NCI-H69 (cell line): ENCODE results near the gene ZNF526.
A peak's percentile ranks its signal among the peaks of the same experiment; 100 is the strongest.
"Not testable (repeated sequence)": the region's sequence is repeated elsewhere in the genome, so short reads cannot be mapped to it uniquely, and the experiment has no call there.

Experiments used
- DNase-seq: peaks from one replicate; lab custom pipeline; 2025; lab: John Stamatoyannopoulos, UW

Gene ZNF526

DNA sequence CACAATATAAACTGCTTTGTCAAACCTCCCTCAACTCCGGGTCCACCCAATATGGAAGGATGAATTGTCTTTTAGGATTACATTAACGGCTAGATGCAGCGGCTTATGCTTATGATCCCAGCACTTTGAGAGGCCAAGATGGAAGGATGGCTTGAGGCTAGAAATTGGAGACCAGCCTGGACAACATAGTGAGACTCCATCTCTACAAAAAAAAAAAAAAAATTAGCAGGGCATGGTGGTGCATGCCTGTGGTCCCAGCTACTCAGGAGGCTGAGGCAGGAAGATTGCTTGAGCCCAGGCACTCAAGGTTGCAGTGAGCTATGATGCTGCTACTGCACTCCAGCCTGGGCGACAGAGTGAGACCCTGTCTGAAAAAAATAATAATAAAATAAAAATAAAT lies 46.0 kb downstream of the ZNF526 start:
- DNase-seq = not testable (repeated sequence)

DNA sequence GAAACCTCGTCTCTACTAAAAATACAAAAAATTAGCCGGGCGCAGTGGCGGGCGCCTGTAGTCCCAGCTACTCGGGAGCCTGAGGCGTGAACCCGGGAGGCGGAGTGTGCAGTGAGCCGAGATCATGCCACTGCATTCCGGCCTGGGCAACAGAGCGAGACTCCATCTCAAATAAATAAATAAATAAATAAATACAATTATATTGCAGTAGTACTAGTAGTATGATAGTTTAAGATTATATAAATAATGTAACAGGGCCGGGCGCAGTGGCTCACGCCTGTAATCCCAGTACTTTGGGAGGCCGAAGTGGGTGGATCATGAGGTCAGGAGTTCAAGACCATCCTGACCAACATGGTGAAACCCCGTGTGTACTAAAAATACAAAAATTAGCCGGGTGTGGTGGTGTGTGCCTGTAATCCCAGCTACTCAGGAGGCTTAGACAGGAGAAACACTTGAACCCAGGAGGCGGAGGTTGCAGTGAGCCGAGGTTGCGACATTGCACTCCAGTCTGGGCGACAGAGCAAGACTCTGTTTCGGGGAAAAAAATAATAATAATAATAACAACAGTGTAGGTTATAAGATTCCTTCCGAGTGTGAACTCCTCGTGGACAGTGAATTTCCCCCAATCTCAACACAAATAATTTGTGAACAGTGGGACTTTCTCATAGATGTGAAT lies 47.0 kb downstream of the ZNF526 start:
- DNase-seq = not testable (repeated sequence)

DNA sequence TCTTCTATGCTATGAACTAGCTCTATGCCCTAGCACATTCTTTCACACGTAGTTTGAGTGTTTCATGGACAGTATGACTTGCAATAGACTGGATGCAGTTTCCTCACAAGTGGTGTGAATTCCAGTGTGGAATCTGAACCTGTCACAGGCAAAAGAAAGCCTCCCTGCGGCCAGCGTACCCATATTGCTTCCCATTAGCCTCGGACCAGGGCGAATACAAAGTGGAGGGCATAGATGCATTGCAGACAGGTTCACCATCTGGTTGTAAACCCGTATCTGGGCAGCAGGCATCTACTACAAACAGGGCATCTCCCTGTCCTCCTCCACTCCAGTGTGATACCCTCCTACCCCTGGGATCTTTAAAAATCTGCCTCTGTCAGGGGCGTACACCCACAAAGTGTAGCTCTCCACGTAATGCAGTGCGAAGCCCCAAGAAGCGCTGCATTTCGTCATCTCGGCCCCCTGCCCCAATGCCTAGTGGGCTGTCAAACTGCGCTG lies 47.6 kb downstream of the ZNF526 start:
- no peak for DNase-seq

DNA sequence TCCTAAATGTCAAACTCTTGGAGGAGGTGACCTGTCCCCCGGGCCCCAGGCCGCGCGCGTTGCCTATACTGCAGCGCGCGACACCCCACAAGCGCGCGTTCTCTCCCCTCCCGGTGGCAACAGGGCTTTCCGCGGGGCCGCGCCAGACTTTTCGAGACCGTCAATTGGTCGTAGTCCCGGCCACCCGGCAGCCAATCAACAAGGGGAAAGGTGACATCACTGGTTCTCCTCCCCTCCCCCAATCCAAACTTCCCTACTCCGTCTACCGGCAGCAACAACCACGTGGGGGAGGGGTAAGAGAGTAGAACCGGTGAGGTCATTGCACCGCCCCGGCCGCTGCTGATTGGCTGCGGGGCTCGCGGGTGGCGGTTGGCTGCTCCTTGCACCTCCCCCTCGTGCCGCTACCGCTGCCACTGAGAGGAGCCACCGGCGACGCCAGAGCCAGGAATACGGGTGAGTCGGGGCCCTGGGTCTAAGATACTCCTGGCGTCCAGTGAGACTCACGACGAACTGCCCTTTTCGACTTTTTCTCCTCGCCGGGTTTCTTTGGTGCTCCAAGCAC lies 48.1 kb downstream of the ZNF526 start:
- DNase-seq = peak; percentile 100

DNA sequence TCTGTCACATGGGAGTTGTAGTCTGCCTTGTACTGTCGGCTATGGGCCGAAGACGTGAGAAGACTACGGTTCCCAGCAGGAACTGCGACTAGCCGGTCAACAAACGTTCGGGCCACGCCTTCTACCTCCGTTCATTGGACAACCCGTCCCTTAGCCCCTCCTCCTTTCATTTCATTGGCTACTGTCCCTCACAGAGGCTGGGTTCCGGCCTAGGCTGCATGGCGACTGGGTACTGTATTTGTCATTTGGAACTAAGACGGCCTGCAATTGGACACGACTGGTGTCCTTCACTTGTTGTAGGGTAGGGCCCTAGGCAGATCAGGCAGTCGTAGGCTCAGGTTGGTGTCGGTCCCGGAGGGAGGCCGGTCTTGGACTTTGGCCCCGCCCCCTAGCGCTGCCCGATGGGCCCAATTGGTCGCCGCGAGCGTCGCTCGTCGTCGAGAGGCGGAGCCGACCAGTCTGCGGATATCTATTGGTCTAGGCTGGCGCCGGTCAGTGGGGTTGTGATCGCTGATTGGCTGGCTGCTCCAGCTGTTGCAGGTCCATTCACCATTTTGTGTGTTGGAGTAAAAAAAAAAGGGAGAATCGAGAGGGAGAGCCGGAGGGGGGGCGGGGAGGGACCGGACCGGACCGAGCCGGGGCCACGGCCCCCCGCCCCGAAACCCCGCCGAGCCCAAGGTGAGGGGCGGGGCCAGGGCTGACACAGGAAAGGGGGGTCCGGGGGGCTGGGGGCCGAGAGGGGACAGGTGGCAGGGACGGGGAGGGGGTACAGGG lies 48.8 kb downstream of the ZNF526 start, which contains the start of gene CIC:
CIC (plus strand) TSS at position 549 of the 774 bp plus-strand sequence. CDS start 2,532 bp downstream, outside the sequence.
- peak; percentile 100 for DNase-seq

DNA sequence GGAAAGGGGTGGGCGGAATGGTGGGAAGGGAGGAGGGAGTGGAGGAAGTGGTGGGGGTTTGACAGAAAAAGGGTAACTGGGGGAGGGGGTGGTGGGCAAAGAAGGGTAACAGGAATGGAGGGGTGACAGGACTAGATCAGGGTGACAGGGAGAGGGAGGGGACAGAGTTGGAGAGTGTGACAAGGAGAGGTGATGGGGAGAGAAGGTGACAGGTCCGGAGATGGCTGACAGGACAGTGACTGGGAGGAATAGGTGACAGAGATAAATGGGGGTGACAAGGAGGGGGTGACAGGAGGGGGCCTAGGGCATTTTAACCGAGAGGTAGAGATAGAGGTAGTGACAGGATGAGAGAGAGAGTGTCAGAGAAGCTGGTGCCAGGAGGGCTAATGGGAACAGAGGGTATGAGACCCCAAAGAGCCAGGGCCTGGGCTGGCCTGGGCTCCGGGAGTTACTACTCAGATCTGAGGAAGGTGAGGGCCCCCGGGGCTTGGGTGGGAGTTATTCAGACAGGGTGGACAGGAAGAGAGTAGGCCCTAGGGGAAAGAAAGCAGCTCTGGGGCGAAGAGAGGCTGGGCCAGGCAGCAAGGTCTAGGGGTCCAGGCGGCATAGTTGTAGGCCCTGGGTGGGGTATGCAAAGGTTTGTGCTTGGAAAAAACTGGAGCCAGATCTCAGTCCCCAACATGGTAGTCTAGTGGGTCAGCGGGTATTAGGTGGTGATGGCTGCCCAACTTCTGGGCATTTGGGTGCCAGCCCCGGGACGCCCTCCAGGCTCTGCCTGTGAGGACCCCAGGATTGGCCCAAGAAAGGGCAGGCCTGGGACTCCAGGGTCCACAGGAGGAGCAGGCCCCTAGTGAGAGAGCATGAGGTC lies 49.6 kb downstream of the ZNF526 start:
- no peak for DNase-seq

DNA sequence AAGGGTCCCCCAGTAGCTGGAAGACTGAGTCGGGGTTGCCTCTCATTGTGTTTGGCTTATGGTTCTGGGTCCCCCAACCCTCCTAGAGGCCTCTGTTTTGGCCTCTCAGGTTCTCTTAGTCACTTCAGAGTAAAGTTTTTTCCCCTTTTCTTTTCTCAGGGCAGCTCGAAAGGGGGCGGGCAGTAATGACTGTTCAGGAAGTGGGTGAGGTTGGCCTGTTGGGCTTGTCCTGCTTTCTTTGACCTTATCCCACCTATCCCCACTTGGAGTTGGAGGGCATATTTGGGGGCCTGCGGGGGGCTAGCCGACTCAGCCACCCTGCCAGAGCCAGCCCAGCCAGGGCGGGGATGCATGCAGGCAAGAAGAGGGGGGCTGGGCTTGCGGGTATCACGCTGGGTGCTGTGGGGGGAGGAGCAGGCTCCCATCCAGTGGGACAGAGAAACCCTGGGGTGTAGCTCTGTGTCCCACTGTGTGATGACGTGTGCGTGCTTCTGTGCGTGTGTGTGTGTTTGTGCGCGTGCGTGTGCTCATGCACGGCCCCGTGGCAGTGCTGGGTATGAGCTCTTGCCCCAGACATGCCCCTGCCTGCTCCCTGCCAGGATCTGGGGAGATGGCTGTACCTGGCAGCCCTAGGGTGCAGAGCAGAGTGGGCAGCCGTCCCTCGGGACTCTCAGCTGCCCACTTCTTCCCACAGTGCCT lies 50.4 kb downstream of the ZNF526 start:
- DNase-seq = peak; percentile 66

DNA sequence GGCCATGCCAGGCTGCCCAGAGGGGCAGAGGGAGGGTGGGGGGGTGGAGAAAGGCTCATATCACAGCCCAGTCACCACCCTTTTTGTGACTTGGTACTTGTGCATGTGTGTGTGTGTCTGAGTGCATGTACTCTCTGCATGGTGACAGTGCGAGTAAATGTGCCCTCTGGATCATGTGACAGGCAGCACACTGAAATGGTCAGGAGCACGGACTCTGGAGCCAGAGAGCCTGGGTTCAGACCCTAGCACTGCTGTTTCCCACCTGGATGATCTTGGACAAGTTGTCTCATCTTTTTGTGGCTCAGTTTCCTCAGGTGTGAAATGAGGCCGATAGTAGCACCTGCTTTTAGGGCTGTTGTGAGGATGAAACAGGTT lies 50.9 kb downstream of the ZNF526 start:
- DNase-seq = no peak

DNA sequence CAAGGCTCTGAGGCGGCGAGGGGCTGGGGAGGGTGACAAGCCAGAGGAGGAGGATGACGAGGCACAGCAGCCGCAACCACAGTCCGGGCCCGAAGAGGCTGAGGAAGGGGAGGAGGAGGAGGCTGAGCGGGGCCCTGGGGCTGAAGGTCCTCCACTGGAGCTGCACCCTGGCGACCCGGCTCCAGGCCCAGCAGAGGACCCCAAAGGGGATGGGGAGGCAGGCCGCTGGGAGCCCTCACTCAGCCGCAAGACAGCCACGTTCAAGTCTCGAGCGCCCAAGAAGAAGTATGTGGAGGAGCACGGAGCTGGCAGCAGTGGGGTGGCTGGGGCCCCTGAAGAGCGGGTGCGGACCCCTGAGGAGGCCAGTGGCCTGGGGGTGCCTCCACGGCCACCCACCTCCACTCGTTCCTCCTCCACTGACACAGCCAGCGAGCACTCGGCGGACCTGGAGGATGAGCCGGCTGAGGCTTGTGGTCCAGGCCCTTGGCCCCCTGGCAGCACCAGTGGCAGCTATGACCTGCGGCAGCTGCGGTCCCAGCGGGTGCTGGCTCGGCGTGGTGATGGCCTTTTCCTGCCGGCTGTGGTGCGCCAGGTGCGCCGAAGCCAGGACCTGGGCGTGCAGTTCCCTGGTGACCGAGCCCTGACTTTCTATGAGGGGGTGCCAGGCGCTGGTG lies 51.9 kb downstream of the ZNF526 start:
- peak; percentile 41 for DNase-seq

DNA sequence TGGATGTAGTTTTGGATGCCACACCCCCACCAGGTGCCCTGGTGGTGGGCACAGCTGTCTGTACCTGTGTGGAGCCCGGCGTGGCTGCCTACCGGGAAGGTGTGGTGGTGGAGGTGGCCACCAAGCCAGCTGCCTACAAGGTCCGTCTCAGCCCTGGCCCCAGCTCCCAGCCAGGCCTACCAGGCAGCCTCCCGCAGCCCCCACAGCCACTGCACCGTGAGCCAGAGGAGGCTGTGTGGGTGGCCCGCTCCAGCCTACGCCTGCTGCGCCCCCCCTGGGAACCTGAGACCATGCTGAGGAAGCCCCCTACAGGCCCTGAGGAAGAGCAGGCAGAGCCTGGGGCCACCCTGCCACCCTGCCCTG lies 52.4 kb downstream of the ZNF526 start:
- DNase-seq = no peak

DNA sequence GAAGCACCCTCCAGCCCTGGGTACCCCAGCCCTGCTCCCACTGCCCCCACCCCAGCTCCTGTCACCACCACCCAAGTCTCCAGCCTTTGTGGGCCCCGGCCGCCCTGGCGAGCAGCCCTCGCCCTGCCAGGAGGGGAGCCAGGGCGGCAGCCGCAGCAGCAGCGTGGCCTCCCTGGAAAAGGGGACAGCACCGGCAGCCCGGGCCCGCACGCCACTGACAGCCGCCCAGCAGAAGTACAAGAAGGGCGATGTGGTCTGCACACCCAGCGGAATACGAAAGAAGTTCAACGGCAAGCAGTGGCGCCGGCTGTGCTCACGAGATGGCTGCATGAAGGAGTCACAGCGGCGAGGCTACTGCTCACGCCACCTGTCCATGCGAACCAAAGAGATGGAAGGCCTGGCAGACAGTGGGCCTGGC lies 52.9 kb downstream of the ZNF526 start:
- no peak for DNase-seq

DNA sequence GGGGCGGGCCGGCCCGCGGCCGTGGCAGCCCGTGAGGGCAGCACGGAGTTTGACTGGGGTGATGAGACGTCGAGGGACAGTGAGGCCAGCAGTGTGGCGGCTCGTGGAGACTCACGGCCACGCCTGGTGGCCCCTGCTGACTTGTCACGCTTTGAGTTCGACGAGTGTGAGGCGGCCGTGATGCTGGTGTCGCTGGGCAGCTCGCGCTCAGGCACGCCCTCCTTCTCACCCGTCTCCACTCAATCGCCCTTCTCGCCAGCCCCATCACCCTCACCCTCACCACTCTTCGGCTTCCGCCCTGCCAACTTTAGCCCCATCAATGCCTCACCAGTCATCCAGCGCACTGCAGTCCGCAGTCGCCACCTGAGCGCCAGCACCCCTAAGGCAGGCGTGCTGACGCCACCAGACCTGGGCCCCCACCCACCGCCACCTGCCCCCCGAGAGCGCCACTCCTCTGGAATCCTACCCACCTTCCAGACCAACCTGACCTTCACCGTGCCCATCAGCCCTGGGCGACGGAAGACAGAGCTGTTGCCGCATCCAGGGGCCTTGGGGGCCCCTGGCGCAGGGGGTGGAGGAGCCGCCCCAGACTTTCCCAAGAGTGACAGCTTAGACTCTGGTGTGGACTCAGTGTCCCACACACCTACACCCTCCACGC lies 53.4 kb downstream of the ZNF526 start:
- no peak for DNase-seq

DNA sequence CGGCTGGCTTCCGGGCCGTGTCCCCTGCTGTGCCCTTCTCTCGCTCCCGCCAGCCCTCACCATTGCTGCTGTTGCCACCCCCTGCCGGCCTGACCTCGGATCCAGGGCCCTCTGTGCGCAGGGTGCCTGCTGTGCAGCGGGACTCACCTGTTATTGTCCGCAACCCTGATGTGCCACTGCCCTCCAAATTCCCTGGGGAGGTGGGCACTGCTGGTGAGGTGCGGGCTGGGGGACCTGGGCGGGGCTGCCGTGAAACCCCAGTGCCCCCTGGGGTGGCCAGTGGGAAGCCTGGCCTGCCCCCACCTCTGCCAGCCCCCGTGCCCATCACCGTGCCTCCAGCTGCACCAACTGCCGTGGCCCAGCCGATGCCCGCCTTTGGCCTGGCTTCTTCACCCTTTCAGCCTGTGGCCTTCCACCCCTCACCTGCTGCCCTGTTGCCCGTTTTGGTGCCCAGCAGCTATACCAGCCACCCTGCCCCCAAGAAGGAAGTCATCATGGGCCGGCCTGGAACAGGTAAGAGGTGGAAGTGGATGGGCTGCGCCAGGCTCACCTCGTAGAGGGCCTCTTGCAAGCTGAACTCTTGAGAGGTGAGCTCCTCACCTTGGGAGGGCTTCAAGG lies 54.1 kb downstream of the ZNF526 start:
- no peak for DNase-seq

DNA sequence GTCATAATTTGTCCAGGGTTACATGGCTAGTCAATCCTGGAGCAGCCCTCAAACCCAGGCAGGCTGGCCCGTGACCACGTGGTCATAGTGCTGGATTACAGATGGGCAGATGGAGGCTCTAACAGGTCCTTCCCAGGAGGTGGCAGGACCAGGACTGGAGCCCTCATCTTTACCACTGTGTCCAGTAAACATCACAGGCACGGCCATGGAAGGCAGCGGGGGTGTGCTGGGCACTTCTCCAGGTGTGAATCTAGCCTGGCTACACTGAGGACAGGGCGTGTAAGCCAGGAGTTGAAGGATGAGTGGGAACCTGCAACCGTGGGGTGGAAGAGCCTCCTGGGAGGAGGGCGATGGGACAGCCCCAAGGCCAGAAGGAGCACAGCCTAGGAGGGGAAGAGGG lies 55.0 kb downstream of the ZNF526 start:
- no peak for DNase-seq

DNA sequence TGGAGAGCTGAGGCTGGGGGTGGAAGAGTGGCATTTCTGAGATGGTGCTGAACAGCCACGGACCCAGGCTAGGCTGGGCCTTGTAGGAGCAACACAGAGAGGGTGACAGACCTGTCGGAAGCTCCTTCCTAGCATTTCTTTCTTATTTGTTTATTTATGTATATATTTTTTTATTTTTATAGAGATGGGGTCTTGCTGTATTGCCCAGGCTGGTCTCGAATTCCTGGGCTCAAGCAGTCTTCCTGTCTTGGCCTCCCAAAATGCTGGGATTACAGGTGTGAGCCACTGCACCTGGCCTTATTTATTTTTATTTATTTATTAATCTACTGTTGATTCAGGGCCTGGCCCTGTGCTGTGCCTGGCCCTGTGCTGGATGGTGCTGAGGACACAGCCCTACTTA lies 55.4 kb downstream of the ZNF526 start:
- DNase-seq = no peak

DNA sequence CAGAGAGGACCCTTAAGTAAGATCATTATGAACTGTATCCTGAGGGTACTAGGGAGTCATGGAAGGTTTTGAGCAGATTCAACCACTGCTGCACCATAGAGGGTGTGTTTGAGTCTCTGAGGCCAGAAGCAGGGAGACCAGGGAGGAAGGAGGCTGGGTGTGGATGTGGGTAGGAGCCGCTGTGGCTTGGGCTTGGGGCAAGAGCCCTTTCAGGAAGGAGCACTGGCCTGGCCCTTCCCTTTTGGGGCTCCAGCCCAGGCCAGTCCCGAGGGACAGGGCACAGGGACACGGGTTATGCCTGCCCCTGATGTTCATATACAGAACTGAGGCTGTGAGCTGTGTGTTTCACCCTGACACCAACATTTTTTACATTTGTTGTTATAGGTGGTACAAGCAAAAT lies 56.2 kb downstream of the ZNF526 start:
- DNase-seq = no peak

DNA sequence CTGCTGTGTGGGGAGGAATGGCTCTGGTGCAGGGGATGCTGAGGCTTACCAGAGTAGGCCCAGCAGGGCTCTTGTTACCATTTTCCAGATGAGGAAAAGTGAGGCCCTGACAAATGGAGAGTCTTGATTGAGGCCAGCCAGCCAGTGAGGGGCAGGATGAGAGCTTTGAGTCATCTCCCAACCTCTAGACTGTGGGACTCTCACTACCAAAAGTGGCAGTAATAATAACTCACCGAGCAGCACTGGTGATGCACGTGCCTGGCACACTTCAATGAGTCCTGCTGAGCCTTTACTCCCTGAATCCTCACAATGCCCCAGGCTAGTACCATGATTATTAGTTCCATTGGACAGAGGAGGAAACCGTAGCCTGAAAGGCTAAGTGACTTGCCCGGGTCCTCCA lies 56.7 kb downstream of the ZNF526 start:
- peak; percentile 89 for DNase-seq
